OCI-LY3 (cell line): ENCODE measurements around the gene SEL1L.
"Not testable (repeated sequence)": the region's sequence is repeated elsewhere in the genome, so short reads cannot be mapped to it uniquely, and the experiment has no call there.

Experiments used
- H2AFZ ChIP-seq: fragments of 200-600, 300-600 bp; shearing (Covaris generic); 2 replicates; pipeline ENCODE4 v1.6.0; 2014; ENCODE audit warnings: antibody characterized with exemption, low read depth, low read length
- H3K27ac ChIP-seq: fragments of 200-600, 300-600 bp; sonication (generic); 2 replicates; pipeline ENCODE4 v1.5.1; 2014; ENCODE audit warnings: mild to moderate bottlenecking, low read length, moderate library complexity, mixed read lengths
- H3K27me3 ChIP-seq: fragments of 200-600, 300-600 bp; sonication (generic); 2 replicates; pipeline ENCODE4 v1.6.1; 2014; ENCODE audit warnings: low read depth, low read length, mixed read lengths
- H3K36me3 ChIP-seq: fragments of 200-600, 300-600 bp; sonication (generic); replicated peaks from 2 replicates; pipeline ENCODE3; 2014; ENCODE audit warnings: low read depth, low read length, mixed read lengths
- H3K4me1 ChIP-seq: fragments of 300-600, 200-600 bp; sonication (generic); 2 replicates; pipeline ENCODE4 v1.6.1; 2014; ENCODE audit warnings: low read length, mixed read lengths
- H3K4me2 ChIP-seq: fragments of 200-600, 300-600 bp; sonication (generic); 2 replicates; pipeline ENCODE4 v1.6.1; 2014; ENCODE audit warnings: low read length, mixed read lengths
- H3K4me3 ChIP-seq: fragments of 300-600, 200-600 bp; sonication (generic); 2 replicates; pipeline ENCODE4 v1.5.1; 2014; ENCODE audit warnings: antibody characterized with exemption, mild to moderate bottlenecking, low read length, moderate library complexity
- H3K79me2 ChIP-seq: fragments of 300-600, 200-600 bp; shearing (Covaris generic); 2 replicates; pipeline ENCODE4 v1.6.1; 2014; ENCODE audit warnings: mild to moderate bottlenecking, low read length, mixed read lengths
- H3K9ac ChIP-seq: fragments of 300-600, 200-600 bp; shearing (Covaris generic); 2 replicates; pipeline ENCODE4 v1.6.0; 2014; ENCODE audit warnings: mild to moderate bottlenecking, low read length, moderate library complexity
- H3K9me3 ChIP-seq: fragments of 200-600, 300-600 bp; shearing (Covaris generic); 2 replicates; pipeline ENCODE4 v1.6.1; 2014; ENCODE audit warnings: low read length, mixed read lengths; ENCODE audit not compliant: insufficient read depth
- H4K20me1 ChIP-seq: fragments of 200-600, 300-600 bp; sonication (generic); 2 replicates; pipeline ENCODE4 v1.6.1; 2016; ENCODE audit warnings: low read length, mixed read lengths; ENCODE audit not compliant: insufficient read depth
- EZH2phosphoT487 ChIP-seq: fragments of 200-600 bp; shearing (Covaris generic); IDR thresholded peaks from 2 replicates; pipeline ENCODE4 v1.6.1; 2018; ENCODE audit warnings: antibody characterized with exemption, mixed run types, low read depth
- TF ChIP-seq, protein P1 (sequence below): fragments of 200-600, 300-600 bp; sonication (generic); IDR thresholded peaks from 2 replicates; pipeline ENCODE4 v1.5.1; 2014; ENCODE audit warnings: antibody characterized with exemption, low read length, low read depth

The SEL1L gene

DNA sequence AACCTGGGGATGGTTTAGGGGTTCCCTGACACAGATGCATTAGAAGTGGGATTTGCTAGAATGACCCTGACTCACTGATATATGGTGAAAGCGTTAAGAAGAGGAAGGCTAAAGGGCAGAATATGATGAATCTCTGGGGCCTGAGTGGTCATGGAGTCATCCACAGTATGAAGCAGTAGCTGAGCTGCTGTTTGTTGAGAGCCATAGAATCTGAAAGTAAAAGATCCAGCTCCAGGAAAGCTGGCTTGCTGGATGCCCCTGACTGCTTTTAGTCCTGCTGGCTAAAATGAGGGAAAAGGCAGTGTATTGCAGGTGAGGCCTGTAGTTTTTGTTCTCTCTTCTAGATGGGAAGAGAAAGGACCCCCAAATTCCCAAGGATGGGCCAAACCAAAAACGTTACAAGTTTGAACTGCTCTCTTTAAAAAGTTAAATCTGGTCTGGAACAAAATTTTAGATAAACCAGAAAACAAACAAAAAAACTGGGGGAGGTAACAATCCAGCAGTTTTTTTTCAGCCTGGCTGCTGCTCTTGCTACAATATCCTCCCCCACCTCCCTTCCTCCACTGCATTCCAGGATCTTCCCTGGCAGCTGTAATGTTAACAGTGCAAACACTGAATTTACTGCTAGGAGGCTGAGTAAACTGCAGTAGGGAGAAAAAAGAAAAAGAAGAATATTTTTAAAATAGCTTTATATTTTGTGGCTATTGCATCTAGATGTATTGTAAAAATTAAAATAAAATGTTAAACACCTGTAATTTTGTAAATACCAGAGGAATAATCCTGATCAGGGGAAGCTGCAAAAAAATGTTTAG, 16.5 kb downstream of the SEL1L start:
- no peak for TF ChIP-seq EZH2phosphoT487
- TF ChIP-seq, protein P1, sequence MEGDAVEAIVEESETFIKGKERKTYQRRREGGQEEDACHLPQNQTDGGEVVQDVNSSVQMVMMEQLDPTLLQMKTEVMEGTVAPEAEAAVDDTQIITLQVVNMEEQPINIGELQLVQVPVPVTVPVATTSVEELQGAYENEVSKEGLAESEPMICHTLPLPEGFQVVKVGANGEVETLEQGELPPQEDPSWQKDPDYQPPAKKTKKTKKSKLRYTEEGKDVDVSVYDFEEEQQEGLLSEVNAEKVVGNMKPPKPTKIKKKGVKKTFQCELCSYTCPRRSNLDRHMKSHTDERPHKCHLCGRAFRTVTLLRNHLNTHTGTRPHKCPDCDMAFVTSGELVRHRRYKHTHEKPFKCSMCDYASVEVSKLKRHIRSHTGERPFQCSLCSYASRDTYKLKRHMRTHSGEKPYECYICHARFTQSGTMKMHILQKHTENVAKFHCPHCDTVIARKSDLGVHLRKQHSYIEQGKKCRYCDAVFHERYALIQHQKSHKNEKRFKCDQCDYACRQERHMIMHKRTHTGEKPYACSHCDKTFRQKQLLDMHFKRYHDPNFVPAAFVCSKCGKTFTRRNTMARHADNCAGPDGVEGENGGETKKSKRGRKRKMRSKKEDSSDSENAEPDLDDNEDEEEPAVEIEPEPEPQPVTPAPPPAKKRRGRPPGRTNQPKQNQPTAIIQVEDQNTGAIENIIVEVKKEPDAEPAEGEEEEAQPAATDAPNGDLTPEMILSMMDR, result no peak
- peaks cover 12% of the 10 kb centered on the region for H3K79me2 ChIP-seq
- H3K4me3 ChIP-seq, result no peak overlapping the region
- H3K27me3 ChIP-seq, result no peaks in the 10 kb centered on the region
- H3K9ac ChIP-seq, result no peak overlapping the region
- H4K20me1 ChIP-seq, result 0 out of 2 replicates have a peak, but pooled peaks cover 6% of the 10 kb centered on the region
- no peak overlapping the region for H3K4me2 ChIP-seq
- H3K36me3 ChIP-seq, result peaks cover 40% of the 10 kb centered on the region
- no peak overlapping the region for H2AFZ ChIP-seq
- no peaks in the 10 kb centered on the region for H3K9me3 ChIP-seq
- peaks cover 20% of the 10 kb centered on the region for H3K4me1 ChIP-seq
- no peak overlapping the region for H3K27ac ChIP-seq

DNA sequence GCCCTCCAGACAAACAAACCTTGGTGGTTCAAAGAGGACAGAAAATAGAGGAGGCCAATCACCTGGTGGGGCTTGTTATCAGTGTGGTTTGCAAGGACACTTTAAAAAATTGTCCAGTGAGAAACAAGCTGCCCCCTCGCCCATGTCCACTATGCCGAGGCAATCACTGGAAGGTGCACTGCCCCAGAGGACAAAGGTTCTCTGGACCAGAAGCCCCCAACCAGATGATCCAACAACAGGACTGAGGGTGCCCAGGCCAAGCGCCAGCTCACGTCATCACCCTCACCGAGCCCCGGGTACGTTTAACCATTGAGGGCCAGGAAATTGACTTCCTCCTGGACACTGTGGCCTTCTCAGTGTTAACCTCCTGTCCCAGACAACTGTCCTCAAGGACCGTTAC, 17.7 kb downstream of the SEL1L start:
- not testable (repeated sequence) for H4K20me1 ChIP-seq, H3K9ac ChIP-seq, H3K9me3 ChIP-seq, H3K4me2 ChIP-seq, H3K4me3 ChIP-seq, H3K79me2 ChIP-seq, H3K27me3 ChIP-seq, H2AFZ ChIP-seq, H3K27ac ChIP-seq
- peaks cover 20% of the 10 kb centered on the region for H3K4me1 ChIP-seq
- H3K36me3 ChIP-seq, result peaks cover 39% of the 10 kb centered on the region

DNA sequence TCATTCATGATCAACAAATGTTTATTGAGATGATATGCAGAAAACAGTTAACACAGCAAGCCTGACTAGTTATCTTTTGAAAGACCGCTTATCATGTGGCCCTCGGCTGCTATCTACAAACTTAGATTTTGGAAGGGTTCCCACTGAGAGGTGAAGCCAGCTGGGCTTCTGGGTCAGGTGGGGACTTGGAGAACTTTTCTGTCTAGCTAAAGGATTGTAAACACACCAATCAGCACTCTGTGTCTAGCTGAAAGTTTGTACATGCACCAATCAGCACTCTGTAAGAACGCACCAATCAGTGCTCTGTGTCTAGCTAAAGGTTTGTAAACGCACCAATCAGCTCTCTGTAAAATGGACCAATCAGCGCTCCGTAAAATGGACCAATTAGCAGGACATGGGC, 20.8 kb downstream of the SEL1L start:
- not testable (repeated sequence) for H2AFZ ChIP-seq, H3K4me3 ChIP-seq, H3K27me3 ChIP-seq, H3K4me2 ChIP-seq, H3K27ac ChIP-seq, H3K4me1 ChIP-seq, H4K20me1 ChIP-seq, H3K9ac ChIP-seq, H3K79me2 ChIP-seq, H3K9me3 ChIP-seq
- H3K36me3 ChIP-seq, result peaks cover 28% of the 10 kb centered on the region

DNA sequence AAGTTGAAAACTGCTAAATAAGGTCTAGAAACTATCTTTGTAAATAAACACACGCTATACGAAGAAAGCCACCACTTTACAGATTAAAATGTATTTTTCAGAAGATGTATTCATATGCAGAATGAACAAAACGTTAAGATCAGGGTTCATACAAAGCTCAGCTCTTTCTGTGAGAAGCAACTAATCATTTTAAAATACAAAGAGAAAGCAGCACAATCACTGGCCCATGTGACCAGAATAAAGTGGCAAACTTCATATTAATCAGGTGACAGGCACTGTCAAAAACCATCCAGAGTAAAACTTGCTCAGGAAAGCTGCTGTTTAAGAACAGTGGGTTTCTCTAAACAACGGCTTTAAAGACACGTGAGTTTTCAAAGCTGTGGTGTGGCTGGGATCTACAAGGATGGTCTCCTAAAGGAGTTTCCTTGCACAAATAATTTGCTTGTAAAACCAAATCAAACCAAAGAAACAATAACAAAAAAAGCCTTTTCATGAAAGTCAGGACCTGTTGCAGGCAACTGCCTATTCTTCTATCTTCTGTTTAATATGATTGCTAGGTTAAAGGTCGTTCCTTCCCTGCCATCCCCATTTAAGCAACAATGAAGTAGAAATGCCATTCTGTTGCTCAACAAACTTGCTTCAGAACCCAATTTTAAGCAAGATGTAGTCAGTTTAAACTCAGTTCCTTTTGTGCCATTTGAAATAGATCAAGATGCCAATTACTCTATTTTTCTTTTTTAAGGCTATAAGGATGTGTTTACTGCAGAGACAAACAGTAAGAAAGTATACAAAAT, 22.3 kb downstream of the SEL1L start:
- Histone ChIP-seq H3K9ac (no peak overlapping the region), H3K4me2 (no peak overlapping the region), H2AFZ (no peak overlapping the region), H3K4me1 (no peaks in the 10 kb centered on the region), H3K79me2 (peaks cover 2% of the 10 kb centered on the region; the same call in 1 of the 2 replicates), H3K27me3 (no peaks in the 10 kb centered on the region), H3K36me3 (peaks cover 29% of the 10 kb centered on the region), H3K27ac (no peak overlapping the region), H4K20me1 (no peaks in the 10 kb centered on the region), H3K4me3 (no peak overlapping the region), H3K9me3 (no peaks in the 10 kb centered on the region)
- TF ChIP-seq, protein P1, result no peak
- TF ChIP-seq EZH2phosphoT487, result no peak
